NCI-H2196 treated with DMSO at 0.1 percent for 48 hours (cell line): ENCODE data around the gene DST.

Experiments used
- DNase-seq: peaks from one replicate; lab custom pipeline; 2025; ENCODE audit not compliant: unreplicated experiment; lab: John Stamatoyannopoulos, UW

The DST gene

DNA sequence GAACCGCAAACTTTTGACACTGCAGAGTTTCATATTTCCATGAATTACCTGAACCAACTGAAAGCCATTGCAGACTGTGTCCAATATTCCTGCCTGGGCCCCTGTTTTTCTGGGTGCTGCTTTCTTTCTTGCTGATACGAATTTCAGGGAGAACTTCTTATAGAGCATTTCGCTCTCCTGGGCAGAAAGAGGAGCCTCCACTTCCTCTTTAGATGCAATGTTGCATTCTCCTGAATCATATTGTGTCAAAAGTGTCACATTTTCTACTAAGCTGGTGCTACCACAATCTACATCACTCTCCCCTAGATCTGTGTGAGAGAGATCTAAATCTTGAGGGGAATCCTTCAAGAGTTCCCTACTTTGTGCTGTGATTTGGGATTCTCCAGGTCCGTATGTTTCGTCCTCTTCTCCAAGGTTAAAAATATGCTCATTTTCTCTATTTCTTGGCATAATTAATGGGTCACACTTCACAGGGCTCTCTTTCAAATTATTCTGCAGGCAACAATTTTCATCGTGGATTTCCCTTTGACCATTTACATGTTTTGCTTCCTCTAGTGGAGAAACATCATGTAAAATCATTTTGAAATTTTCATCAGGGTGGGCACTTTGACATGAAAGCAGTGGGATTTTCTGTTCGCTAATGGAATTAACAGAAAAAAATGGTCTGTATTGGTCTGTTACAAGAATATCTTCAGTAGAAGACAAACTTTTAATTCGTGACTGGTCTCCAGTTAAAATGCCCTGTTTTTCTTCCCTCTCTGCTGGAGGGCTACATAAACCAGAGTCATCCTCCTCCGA, 102.3 kb downstream of the DST start:
- DNase-seq = no peak

DNA sequence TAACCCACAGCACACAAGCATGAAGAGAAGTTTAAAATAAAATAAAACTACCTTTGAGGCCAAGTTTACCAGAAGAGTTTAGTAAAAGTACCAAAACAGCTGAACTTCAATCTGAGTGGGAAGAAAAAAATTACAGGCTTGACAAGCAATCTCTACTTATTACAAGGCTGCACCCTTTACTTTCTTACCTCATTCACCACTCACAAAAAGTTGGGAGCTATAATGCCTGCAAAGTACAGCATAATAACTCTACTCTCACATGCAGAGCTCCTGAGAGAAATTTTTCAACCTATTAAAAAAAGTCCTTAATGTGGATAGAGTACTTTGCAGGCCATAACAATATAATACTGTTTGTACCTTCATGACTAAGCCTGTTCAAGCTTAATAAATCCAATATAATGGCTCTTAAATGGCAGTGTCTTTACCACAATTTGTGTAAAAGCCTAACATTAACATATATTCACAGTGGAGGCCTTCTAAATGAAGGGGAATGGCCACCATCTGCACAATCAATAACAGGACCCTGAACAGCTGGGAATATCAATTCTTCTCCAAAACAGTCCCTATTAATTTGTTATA, 103.1 kb downstream of the DST start:
- no peak for DNase-seq

DNA sequence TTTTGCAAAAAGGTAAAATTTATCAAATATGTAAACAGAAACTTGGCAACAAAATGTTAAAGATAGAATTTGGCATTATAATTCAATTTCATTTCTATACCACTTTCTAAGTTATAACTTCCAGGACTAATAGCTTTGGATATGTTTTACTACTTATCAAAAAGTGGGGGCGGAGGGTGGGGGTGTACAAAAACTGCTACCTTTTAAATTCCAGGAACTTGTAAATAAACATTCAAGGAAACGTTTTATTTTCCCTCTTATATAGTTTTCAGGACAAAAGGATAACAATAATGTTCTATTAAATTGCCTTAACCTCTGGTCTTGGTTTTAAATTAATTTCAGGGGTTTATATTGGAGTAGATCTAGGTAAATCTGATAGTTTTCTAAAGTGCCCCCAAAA, 103.8 kb downstream of the DST start:
- no peak for DNase-seq

DNA sequence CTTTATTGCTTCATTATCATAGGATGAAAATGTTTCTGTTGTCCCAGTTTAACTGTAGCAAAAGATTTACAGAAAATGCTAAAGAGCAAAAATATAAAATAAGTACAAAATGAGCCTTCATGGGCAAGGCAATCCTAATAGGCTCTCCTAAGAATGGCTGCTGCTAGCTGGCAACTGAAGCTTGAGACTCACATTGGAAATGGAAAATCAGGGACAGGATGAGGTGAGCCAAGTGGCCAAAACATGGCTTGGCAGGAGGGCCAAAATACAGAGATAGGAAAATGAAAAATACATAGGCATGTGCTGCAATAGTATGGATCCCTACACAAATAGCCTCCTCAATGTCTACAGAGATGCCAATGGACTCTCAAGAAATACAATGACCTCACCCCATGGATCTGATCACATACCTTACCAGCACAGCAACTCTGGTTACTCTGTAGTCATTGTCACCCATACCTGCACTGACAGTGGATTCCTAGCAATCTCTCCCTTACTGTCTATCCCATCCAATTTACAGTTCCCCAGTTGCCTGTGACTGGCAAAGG, 105.4 kb downstream of the DST start:
- DNase-seq = no peak

DNA sequence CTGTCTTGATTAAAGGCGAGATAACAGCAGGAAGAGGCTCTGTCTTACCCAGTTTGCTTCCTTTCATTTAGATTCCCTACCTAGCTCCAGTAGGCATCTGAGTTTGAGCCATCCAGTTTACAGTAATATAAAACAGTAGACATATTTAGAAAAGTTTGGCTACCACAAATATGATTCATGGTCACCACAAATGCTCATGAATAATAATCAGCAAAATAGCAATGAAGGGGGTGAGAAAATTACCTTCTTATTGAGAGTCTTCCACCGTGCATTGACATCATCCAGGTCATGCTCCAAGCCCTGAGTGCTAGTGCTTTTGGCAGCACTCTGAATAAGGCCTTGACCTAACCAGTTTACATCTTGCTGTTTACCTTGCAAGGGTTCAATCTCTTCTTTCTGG, 106.2 kb downstream of the DST start:
- no peak for DNase-seq

DNA sequence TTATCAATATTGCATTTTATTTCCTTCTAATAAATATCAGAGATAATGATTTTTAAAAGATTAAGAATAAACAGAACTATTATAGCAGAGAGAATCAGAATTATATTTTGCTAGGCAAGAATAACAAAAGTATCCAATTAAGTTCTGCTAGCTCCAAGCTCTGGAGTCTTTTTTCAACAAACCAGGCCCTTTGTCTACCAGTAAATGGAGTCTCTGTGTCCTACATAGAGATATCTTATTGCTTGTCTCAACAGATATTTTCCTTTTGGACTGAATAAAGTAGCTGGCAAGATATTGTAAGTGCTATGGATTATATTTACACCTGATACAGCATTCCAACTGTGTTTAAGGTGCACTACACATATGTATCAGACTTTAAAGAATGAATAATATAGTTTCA, 107.1 kb downstream of the DST start:
- no peak for DNase-seq

DNA sequence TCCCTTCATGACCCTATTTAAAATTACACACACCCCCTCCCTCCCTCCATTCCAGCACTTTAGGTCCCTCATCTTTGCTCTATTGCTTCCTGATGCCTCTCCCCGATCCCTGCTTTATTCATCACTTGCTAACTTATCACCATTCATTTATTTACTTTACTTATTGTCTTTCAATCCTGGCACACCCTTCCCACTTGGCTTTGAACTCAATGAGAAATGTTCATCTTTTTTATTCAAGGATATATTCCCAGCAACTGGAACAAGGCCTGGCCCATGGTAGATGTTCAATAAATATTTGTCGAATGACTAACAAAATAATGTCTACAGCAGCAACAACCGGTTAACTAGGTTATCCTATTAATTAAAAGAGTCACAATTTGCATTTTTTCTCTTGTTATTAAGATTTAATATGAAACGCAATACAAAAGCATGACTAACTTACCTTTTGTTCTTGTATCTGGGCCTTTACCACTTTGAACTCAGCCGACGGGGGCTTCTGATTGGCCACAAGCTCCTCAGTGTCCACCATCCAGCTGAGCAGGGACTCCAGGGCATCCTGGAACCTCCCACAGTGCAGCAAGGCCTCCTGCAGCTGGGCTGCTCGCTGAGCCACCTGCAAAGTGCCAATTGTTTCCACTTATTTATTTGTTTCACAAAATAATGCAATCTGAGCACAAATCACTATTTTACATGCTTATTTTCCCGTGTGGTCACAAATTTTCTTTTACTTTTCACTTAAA, 107.8 kb downstream of the DST start:
- no peak for DNase-seq

DNA sequence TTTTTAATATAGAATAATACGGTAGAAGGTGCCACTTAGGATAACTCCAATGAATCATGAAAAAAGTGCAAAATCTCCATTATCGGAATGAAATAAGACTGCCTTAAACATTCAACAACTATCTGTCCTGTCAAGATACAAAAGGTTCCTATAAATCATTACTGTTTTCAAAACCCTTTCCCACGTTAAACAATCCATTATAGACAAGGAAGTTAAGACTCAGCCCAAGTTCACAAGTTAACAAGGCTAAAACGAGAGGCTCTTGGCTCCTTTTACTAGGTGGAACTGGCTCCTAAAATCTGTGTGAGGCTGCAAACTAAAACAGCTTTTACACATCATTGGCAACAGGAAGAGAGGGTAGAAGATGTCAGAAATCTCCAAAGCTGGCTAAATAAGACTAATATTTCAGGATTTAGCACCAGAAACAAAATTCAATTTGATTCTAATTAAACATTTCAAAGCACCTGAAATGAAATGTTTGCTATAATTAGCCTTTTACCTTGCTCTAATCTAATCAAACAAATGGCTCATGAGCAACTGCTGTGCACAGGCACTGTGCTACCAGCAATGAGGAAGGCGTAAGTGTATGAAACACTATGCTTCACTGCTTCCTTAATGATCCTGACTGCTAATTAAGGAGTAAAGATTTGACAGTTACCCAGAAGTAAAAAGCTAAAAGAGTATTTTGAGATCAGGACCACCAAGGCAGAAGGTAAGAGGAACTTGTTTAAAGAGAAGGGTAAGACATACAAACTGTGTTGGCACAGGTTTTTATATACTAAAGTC, 109.7 kb downstream of the DST start:
- no peak for DNase-seq

DNA sequence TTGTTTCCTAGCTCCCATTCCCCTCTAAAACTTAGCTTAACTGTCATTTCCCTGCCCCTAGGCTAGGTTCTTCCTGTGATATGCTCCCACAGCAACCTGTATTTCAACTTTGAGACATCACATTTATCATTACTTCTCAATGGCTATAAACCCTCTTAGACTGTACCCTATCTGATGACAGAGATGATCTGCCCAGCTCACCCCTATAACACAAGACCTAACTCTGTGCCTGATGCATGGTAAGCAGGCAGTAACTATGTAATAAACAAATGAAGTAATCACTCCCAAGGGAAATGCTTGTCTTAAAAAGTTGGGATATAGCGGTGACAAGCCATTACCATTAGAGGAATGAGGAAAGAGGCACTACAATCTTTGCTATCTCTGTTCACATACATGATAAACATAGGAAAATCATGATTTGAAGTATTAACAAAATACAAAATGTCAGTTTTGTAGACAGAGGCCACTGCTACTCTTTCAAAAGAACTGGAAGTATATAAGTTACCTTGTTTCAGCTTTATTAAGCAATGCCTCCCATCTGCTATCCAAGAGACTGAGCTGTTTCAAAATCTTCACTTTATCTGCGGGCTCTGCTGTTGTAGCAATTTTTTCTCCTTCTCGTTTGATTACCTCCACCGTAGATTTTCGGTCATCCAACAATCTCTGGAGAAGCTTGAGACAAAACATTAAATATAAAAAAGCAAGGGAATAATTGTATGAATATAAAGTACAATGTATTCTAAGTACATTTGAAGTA, 110.7 kb downstream of the DST start:
- DNase-seq = no peak

DNA sequence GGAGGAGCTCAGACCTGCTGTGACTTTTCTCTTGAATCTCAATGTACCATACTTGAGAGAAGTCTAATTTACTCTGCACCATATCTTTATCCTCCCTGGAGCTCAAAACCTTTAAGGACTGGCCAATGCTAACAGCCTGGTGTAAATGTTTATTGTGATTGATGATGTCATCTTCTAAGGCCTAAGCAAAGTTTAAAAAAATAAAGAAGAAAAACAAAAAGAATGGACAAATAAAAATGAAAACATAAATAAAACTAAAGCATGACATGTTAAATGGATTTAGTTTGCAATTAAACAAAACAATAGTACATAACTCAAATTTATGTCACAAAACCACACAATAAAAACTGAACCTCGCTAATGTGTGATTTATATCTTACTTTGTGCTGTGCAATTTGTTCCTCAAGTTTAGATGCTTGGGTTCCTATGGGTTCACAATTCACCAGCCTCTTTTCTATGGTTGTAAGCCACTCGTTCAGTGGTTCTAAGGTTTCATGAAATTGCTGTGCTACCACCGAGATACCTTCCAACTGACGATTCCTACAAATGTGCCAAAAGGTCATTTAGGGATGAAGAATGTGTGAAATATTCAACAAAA, 113.0 kb downstream of the DST start:
- DNase-seq = no peak

DNA sequence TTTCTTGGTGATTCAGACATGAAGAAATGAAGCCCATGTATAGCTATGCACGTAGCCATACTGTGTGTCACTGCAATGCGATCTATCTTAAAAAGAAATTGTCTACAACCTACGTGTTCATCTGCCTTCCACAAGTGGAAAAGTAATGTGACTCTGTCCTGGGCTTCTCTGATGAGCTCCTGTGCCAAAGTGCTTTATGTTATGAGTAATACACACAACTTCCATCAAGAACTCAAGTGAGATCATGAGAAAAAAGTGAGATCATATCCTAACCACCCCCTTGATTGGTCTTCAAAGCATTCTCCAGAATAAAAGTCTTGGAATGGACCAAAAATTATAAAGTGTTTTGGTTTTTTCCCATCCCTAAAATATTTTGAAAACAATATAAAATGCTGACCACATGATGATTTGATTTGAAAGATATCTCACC, 114.3 kb downstream of the DST start:
- no peak for DNase-seq

DNA sequence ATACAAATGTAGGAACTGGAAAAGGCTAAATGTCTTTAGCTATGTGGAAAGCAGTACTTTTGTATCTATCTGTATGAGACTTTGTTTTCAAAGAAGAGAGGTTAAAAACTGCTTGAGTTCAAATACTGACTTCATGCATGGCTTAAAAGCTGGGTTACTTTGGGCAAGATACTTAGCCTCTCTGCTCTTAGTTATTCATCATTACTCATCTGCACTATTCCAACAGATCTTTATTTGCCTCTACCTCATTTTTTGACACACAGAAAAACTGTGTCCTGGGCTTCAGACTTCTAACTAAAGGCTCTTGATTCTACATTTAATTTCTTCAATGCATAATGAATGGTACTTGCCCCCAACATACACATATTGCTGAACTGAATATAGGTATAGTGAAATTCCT, 114.8 kb downstream of the DST start:
- DNase-seq = no peak

DNA sequence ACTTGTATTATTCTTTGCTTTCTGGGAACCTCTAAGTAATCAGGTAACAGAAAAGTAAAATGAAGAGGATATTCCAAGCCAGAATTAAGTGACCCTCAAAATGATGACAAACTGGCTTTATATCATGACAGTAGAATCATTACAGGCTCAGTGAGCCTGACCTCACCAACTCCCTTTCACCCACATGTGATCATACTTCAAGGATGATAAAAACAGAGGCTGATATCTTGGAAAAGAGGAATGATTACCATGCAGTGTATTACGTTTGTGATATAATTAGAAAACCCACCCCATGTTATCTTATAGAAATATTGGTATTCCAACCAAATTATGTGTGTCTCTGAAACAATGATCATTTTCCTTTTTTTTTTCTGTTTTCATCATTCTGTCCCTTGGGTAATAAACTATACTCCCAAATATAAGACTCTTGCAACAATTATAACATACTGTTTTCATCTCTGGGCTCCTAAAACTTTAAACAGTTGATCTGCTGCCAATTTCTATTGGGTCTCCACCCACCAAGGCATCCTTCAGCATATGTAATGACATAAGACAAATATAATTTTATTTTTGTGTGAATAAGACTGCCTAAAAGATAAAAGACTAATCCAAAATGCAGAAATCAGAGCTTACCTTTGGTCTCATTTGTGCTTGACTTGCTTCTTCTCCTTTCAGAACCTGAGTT, 115.7 kb downstream of the DST start:
- DNase-seq = no peak

DNA sequence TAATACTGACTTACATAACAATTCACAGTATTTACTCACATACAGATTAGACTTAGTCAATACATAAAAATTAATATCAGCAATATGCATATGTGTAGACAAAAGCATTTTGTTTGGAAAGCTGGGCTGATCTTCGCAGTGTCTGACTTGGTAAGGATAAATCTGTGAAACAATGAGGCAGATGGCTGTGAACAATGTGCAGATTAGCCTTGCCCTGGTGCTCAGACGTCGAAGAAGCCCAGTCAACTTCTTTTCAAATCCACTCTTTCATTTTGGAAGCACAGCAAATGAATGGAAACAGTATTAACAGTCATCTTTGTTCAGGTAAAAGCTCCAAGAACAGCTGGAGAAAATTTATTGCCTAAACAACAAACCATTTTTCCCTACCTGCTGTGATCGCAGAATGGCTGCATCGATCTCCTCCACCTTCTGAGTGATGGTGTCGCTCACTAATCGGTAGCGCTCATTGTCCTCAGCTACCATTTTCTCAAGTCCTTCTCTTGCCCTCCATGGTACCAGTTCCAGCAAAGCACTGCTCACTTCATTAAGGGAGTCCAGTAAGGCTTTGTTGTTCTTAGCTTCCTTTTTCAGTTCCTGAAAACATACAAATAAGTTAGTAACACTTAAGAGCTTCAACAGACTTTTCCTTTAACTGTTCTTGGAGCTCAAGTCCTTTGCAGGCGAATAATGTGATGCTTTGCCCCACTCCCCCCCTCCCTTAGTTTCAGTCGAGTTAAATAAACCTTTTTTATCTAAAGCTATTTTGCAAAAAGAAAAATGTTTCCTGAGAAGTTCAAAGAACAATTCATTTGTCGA, 116.5 kb downstream of the DST start:
- DNase-seq = no peak

DNA sequence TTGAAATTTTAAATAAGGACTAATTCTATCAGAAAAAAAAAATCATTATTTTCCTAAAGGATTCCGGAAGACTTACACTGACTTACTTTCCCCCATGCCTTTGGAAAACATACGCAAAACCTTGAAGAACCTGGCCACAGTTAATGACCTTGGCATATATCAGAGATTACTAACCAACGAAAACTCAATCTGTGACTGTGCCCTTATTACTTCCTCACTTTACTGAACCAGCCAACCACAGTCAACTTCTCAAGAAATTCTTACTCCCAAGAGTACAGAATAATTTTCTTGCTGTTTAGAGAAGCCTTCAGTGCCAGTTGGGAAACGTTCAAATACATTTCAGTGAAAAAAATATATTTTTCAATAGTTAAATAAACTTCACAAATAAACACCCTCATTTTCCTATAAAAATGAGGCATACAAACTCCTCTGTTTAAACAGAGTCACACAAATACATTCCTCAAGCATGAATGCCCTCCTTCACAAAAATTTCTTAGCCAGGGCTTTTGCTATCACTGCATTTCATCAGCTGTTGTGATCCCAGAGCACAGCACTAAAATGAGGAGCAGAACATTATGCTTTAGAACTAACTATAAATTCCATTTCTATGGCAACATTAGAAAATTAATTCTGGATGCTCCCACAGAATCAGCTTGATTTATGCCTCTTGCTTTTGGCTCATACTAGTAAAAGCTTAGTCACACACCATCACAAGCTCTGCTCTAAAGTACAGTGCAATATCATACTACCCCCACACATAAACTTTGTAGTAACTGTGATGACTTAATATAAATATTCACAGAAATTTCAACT, 117.6 kb downstream of the DST start:
- no peak for DNase-seq

DNA sequence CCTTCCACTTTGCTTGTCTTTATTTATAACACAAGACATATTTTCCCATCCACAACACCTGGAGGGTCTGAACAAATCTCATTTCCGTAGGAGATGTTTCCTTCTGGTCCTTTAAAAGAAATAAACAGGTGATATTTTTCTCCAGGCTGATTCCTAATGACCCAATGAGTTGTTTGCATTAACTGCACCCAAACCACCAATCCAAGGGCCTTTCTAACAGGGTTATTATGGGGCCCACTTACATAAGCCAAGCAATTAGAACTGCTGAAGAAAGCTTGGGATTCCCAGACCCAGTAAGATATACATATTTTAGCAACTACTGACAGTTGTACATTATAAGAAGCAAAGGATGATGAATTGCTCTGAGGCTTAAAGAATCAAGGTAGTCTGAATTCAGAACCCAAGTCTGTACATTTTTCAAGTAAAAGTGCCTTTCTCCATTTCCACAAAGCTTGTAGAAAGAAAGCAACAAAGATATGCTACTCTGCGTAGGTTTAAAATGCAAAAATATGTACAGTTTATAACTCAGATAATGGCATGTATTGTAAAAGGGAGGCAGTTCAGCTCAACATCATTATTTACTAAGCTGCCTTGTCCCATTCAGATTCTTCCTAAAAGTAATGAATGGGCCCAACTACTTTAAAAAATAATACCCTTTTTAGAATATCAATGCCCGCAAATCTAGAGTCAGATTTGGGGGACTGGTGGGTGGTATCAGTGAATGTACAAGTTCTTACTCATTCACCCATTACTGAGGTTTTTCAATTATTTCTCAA, 120.0 kb downstream of the DST start:
- DNase-seq = no peak

DNA sequence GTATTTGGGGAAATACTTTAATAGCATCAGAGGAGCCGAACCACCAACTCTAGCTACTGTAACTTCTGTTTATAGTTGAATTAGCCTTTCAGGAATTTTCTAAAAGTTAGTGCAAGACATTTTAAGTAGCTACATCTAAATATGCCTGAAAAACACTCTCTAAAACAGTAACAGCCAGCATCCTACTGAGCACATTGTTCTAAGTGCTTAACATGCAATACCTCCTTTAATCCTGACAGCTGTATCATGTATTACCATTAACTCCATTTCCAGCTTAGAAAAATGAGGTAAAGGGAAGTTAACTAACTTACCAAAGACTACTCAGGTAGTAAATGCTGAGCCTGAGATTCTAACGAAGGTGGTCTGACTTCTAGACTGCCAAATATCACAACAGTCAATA, 120.7 kb downstream of the DST start:
- no peak for DNase-seq
